K562 (cell line): ENCODE data around the gene NDUFAF2. TPM values are rescaled to one million over a fixed set of nuclear protein-coding genes. Genes with fewer than 3 reads are reported as not detected.

Experiments
- ATAC-seq: fragments of 200-7000 bp; cut with Tn5 transposase; 3 replicates; pipeline ENCODE4 v1.9.1; 2020; ENCODE audit warnings: moderate library complexity
- BruUV-seq: library from RNA; stranded (reverse); fragments of 400-500 nt; replicated peaks from 2 replicates; lab custom pipeline; 2021; lab: Mats Ljungman, UMichigan
- CTCF ChIA-PET: fragments of 300-600 bp; formaldehyde crosslinking; extraction: SDS; loops from one replicate; lab custom pipeline; 2021; ENCODE audit warnings: low intra/inter-chr PET ratio; lab: Yijun Ruan, JAX
- POLR2A ChIA-PET: fragments of 300-600, 350-650 bp; sonication (Branson Sonifier 250); formaldehyde crosslinking; extraction: SDS; loops from one replicate; lab custom pipeline; 2021; ENCODE audit warnings: antibody characterized with exemption, inconsistent platforms; lab: Yijun Ruan, JAX
- DNase-seq, 4 experiments: peaks; one replicate each; pipeline versions ENCODE4 v3.0.0 to v3.0.0-alpha.2; 2011 to 2018; ENCODE audit warnings: low spot score in 3 of 4, mixed read lengths in 3 of 4; ENCODE audit errors: extremely low read depth in 1 of 4
- FAIRE-seq: peaks from 2 replicates; lab custom pipeline; 2011; peaks lifted over from hg19 to GRCh38; lab: Jason Lieb, UNC
- H2AFZ ChIP-seq: 2 replicates; pipeline ENCODE4 v1.6.0; 2011; ENCODE audit warnings: low read depth, low read length, control low read depth, inconsistent platforms
- H3K27ac ChIP-seq: fragments of 200-600 bp; 3 replicates; pipeline ENCODE4 v1.8.0; 2011; ENCODE audit warnings: low read depth, mild to moderate bottlenecking, control low read depth, inconsistent platforms, low read length, moderate library complexity, mixed read lengths; ENCODE audit errors: extremely low read depth
- H3K27me3 ChIP-seq, 2 experiments: fragments of 300-600 bp in 1 of 2; 2 replicates in 1 of 2; 3 replicates in 1 of 2; pipeline versions ENCODE4 v1.6.0 to v1.8.0; 2011; ENCODE audit warnings: inconsistent platforms in 2 of 2, low read length in 2 of 2, mild to moderate bottlenecking in 1 of 2, mixed read lengths in 1 of 2, moderate library complexity in 1 of 2; ENCODE audit not compliant: control insufficient read depth in 2 of 2, insufficient read depth in 2 of 2
- H3K36me3 ChIP-seq: fragments of 300-600 bp; 3 replicates; pipeline ENCODE4 v1.8.0; 2011; ENCODE audit warnings: mild to moderate bottlenecking, low read length, inconsistent platforms; ENCODE audit not compliant: control insufficient read depth, insufficient read depth
- H3K4me1 ChIP-seq, 2 experiments: fragments of 200-600 bp in 1 of 2; replicated peaks in 1 of 2; 2 replicates in 1 of 2; 3 replicates in 1 of 2; pipeline versions ENCODE4 v1.5.1 to v1.8.0; 2011; ENCODE audit warnings: inconsistent platforms in 2 of 2, low read length in 2 of 2, mild to moderate bottlenecking in 1 of 2, mixed read lengths in 1 of 2, moderate library complexity in 1 of 2; ENCODE audit not compliant: control insufficient read depth in 2 of 2, insufficient read depth in 2 of 2
- H3K4me2 ChIP-seq: 2 replicates; pipeline ENCODE4 v1.6.1; 2011; ENCODE audit warnings: low read length, control low read depth, inconsistent platforms, mixed read lengths; ENCODE audit not compliant: insufficient read depth
- H3K4me3 ChIP-seq: fragments of 200-600 bp; sonication (generic), shearing (Covaris generic); 2 replicates; pipeline ENCODE4 v1.5.1; 2016; ENCODE audit warnings: control low read depth, inconsistent platforms
- H3K79me2 ChIP-seq: fragments of 200-600 bp; 3 replicates; pipeline ENCODE4 v1.8.0; 2011; ENCODE audit warnings: low read length, inconsistent platforms; ENCODE audit not compliant: control insufficient read depth, insufficient read depth
- H3K9ac ChIP-seq, 2 experiments: 2 replicates each; pipeline versions ENCODE4 v1.6.0 to v1.6.1; 2011; ENCODE audit warnings: low read depth in 2 of 2, low read length in 2 of 2, control low read depth in 1 of 2, inconsistent platforms in 1 of 2, mild to moderate bottlenecking in 1 of 2, mixed read lengths in 1 of 2; ENCODE audit not compliant: insufficient read depth in 1 of 2
- H3K9me1 ChIP-seq: one replicate; pipeline ENCODE4 v1.6.0; 2011; ENCODE audit warnings: inconsistent platforms, mild to moderate bottlenecking, low read length, moderate library complexity; ENCODE audit not compliant: control insufficient read depth, insufficient read depth
- H3K9me3 ChIP-seq: replicated peaks from 2 replicates; pipeline ENCODE4 v1.5.1; 2011; ENCODE audit warnings: low read depth, low read length, inconsistent platforms; ENCODE audit not compliant: control insufficient read depth, insufficient read depth
- H4K20me1 ChIP-seq: replicated peaks from 2 replicates; pipeline ENCODE4 v1.6.1; 2011; ENCODE audit warnings: low read length, inconsistent platforms, mixed read lengths; ENCODE audit not compliant: control insufficient read depth, insufficient read depth
- PYGO2 ChIP-seq: fragments of 450-650 bp; IDR thresholded peaks from 2 replicates; pipeline ENCODE4 v1.6.1; 2016; ENCODE audit warnings: mild to moderate bottlenecking, missing genetic modification characterization, moderate library complexity, missing compliant biosample characterization
- ZKSCAN1 ChIP-seq: fragments of 150-350 bp; IDR thresholded peaks from 2 replicates; pipeline ENCODE4 v1.6.1; 2016; ENCODE audit warnings: low read depth, low read length
- ZNF316 ChIP-seq: fragments of 450-650 bp; IDR thresholded peaks from 2 replicates; pipeline ENCODE4 v1.6.1; 2016
- WGBS: fragments of 100-300 bp; shearing (Covaris generic); methylation state at CpG from one replicate; pipeline ENCODE4 v1.1.6; 2016; ENCODE audit warnings: low coverage, mixed read lengths; ENCODE audit not compliant: insufficient coverage; ENCODE audit errors: missing lambda C conversion rate; 5-methylcytosine and 5-hydroxymethylcytosine counted together
- in situ Hi-C: fragments of 300-500 bp; cut with MboI; formaldehyde crosslinking; loops from 4 replicates; pipeline ENCODE4 v1.15.0; 2018; ENCODE audit warnings: inconsistent platforms, mixed read lengths
- intact Hi-C: fragments of 100-400 bp; cut with micrococcal nuclease; formaldehyde crosslinking; loops from 2 replicates; pipeline ENCODE4 v1.14.2; 2022
- polyA plus RNA-seq, 8 experiments: library from polyadenylated mRNA; depleted of rRNA in 4 of 8; stranded (reverse) in 5 of 8; unstranded in 3 of 8; fragments of >200 nt; fragmentation: Nextera tagmentation in 2 of 8; fragmentation: Illumina TruSeq in 1 of 8; extraction: Ambion mirVana in 2 of 8; extraction: Trizol in 1 of 8; gene quantifications; 2 replicates each; pipeline versions ENCODE4 v1.2.1 to v1.2.3, GENCODE V29; 2011 to 2014; ENCODE audit warnings: inconsistent platforms in 1 of 8, missing spikeins in 1 of 8
- total RNA-seq, 7 experiments: library from RNA; depleted of rRNA in 6 of 7; stranded (reverse); fragments of >200 nt in 6 of 7; fragmentation: Illumina TruSeq in 2 of 7; extraction: Trizol in 2 of 7; gene quantifications; 2 replicates each; pipeline versions ENCODE4 v1.2.1 to v1.2.3, GENCODE V29; 2011 to 2021; ENCODE audit warnings: low replicate concordance in 1 of 7

The NDUFAF2 gene
- total and polyA plus RNA-seq, 9 of the 15 experiments (the other 6 are each of a cell fraction or from before 2014, with no cell fraction given), result 56.0 to 155 (median 95.9) TPM

GRCh38 chr5:61114441-61114840 lies 169.4 kb downstream of the NDUFAF2 start:
- TF ChIP-seq PYGO2, result no peak
- TF ChIP-seq, all 486 proteins: peak for 0
- ATAC-seq, result no peak
- ChIA-PET POLR2A (no interaction called here), CTCF (no interaction called here)
- Histone ChIP-seq H3K79me2 (no peaks in the 10 kb centered on the region), H2AFZ (no peak overlapping the region), H3K9ac (no peak overlapping the region), H3K9me3 (0 out of 2 replicates have a peak, but pooled peaks cover 2% of the 10 kb centered on the region), H3K4me3 (no peak overlapping the region), H3K27me3 (no peaks in the 10 kb centered on the region), H3K9me1 (no peaks in the 10 kb centered on the region), H4K20me1 (no peaks in the 10 kb centered on the region), H3K4me2 (no peak overlapping the region), H3K36me3 (no peaks in the 10 kb centered on the region), H3K27ac (no peak overlapping the region), H3K4me1 (no peaks in the 10 kb centered on the region)
- BruUV-seq, result no TSS peak
- no peak for DNase-seq
- in situ Hi-C loops, result no loop called here
- intact Hi-C loops, result no loop called here
- 91% methylated on average over 1 of the region's 1 CpG for WGBS
- FAIRE-seq, result no peak

GRCh38 chr5:61115968-61116367 lies 171.0 kb downstream of the NDUFAF2 start:
- H3K4me1 ChIP-seq, result no peaks in the 10 kb centered on the region
- H3K79me2 ChIP-seq, result no peaks in the 10 kb centered on the region
- H2AFZ ChIP-seq, result no peak overlapping the region
- H3K36me3 ChIP-seq, result no peaks in the 10 kb centered on the region
- BruUV-seq, result no TSS peak
- FAIRE-seq, result no peak
- H3K9me3 ChIP-seq, result 0 out of 2 replicates have a peak, but pooled peaks cover 2% of the 10 kb centered on the region
- no peak overlapping the region for H3K9ac ChIP-seq
- no peaks in the 10 kb centered on the region for H3K27me3 ChIP-seq
- no peak for DNase-seq
- intact Hi-C loops, result no loop called here
- no peaks in the 10 kb centered on the region for H3K9me1 ChIP-seq
- no peak overlapping the region for H3K4me3 ChIP-seq
- no peak overlapping the region for H3K27ac ChIP-seq
- POLR2A ChIA-PET, result interaction anchor here (0.5 kb wide), 1 partner anchor 76 kb away, joined by 3 read pairs; no protein-coding TSS in a partner anchor
- H4K20me1 ChIP-seq, result no peaks in the 10 kb centered on the region
- CTCF ChIA-PET, result no interaction called here
- H3K4me2 ChIP-seq, result no peak overlapping the region
- ATAC-seq, result no peak
- TF ChIP-seq ZKSCAN1 (no peak), ZNF316 (peak; percentile 18; the same call in 1 of the 2 replicates)
- in situ Hi-C loops, result no loop called here
- 83% methylated on average over 3 of the region's 3 CpGs for WGBS
